A673 (cell line): ENCODE measurements around the gene TTC12. TPM values are rescaled to one million over a fixed set of nuclear protein-coding genes. Genes with fewer than 3 reads are reported as not detected.

Experiments used
- BruUV-seq: library from RNA; stranded (reverse); fragments of 400-500 nt; replicated peaks from 2 replicates; lab custom pipeline; 2021; lab: Mats Ljungman, UMichigan
- CTCF ChIA-PET: fragments of 300-600 bp; sonication (Branson Sonifier 250); formaldehyde crosslinking; loops from one replicate; lab custom pipeline; 2022; ENCODE audit warnings: antibody characterized with exemption; lab: Charles Lee
- POLR2A ChIA-PET: fragments of 300-600 bp; sonication (Branson Sonifier 250); formaldehyde crosslinking; loops from one replicate; lab custom pipeline; 2022; ENCODE audit warnings: antibody characterized with exemption; ENCODE audit not compliant: low non-redundant PET; lab: Charles Lee
- DNase-seq: peaks from one replicate; pipeline ENCODE4 v3.0.0-alpha.2; 2015; ENCODE audit warnings: low spot score
- H3K27ac ChIP-seq: fragments of 200-600 bp; sonication (generic); 2 replicates; pipeline ENCODE4 v1.5.1; 2016; ENCODE audit warnings: mixed run types, low read depth, mild to moderate bottlenecking, mixed read lengths, antibody characterized with exemption, low read length; ENCODE audit not compliant: poor library complexity, severe bottlenecking
- H3K27me3 ChIP-seq: fragments of 200-600 bp; sonication (generic); replicated peaks from 2 replicates; pipeline ENCODE4 v1.6.1; 2017; ENCODE audit warnings: mixed run types, low read depth, mild to moderate bottlenecking, mixed read lengths, antibody characterized with exemption, low read length; ENCODE audit not compliant: insufficient read depth, poor library complexity
- H3K36me3 ChIP-seq: fragments of 200-600 bp; sonication (generic); 2 replicates; pipeline ENCODE4 v1.6.1; 2016; ENCODE audit warnings: mixed run types, mild to moderate bottlenecking, mixed read lengths, antibody characterized with exemption, low read length; ENCODE audit not compliant: insufficient read depth, poor library complexity, severe bottlenecking
- H3K4me1 ChIP-seq: fragments of 200-600 bp; sonication (generic); 2 replicates; pipeline ENCODE4 v1.6.1; 2017; ENCODE audit warnings: mixed run types, mild to moderate bottlenecking, mixed read lengths, antibody characterized with exemption, low read length; ENCODE audit not compliant: insufficient read depth, poor library complexity, severe bottlenecking
- H3K4me3 ChIP-seq: fragments of 200-600 bp; sonication (generic); 2 replicates; pipeline ENCODE4 v1.5.1; 2016; ENCODE audit warnings: low read depth, mixed run types, mild to moderate bottlenecking, mixed read lengths, low read length; ENCODE audit not compliant: poor library complexity, severe bottlenecking
- H3K9me3 ChIP-seq: fragments of 200-600 bp; sonication (generic); 2 replicates; pipeline ENCODE4 v1.6.1; 2016; ENCODE audit warnings: mixed run types, low read depth, mild to moderate bottlenecking, mixed read lengths, antibody characterized with exemption, low read length; ENCODE audit not compliant: poor library complexity, severe bottlenecking
- EZH2 ChIP-seq: fragments of 200-600 bp; sonication (generic); IDR thresholded peaks from 2 replicates; pipeline ENCODE4 v1.6.1; 2017; ENCODE audit warnings: borderline replicate concordance, low read depth, mild to moderate bottlenecking, mixed read lengths, antibody characterized with exemption, low read length; ENCODE audit not compliant: poor library complexity, severe bottlenecking
- intact Hi-C: fragments of 100-400 bp; cut with micrococcal nuclease; formaldehyde crosslinking; loops from one replicate; pipeline ENCODE4 v1.10.0; 2022; ENCODE audit not compliant: unreplicated experiment
- total RNA-seq: library from RNA; stranded (reverse); gene quantifications from 2 replicates; pipeline ENCODE4 v1.2.3, GENCODE V29; 2021
- TF ChIP-seq, protein P1 (sequence below): fragments of 300-800, 200-600 bp; sonication (generic); conservative IDR thresholded peaks from 2 replicates; pipeline ENCODE4 v1.5.1; 2017; ENCODE audit warnings: low read depth, mild to moderate bottlenecking, antibody characterized with exemption, low read length, moderate library complexity, mixed read lengths

TTC12 gene
- total RNA-seq, 1 experiment from 2014 or later: not detected

DNA sequence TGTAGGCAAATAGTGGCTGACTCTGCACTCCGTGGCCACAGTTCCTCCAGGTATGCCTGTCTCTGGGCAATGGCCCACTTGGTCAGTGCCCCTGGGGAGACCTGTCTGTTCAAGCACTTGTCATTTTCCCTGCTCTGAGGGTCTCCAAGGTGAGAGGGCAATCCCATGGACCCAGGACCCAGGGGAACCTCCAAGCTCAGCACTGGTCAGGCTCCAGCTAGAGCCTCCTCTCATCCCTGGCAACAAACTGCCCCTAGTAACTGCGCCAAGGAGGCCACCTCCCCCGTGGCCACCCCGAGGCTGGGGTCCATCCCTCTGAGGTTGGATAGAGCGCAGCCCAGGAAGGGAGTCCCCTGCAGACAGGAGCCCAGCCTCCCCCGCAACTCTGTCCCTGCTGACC, 72.5 kb downstream of the TTC12 start:
- Histone ChIP-seq H3K27ac (no peak overlapping the region), H3K9me3 (no peaks in the 10 kb centered on the region), H3K4me1 (peaks cover 23% of the 10 kb centered on the region), H3K4me3 (no peak overlapping the region), H3K36me3 (no peaks in the 10 kb centered on the region), H3K27me3 (no peaks in the 10 kb centered on the region)
- intact Hi-C loops: no loop called here
- TF ChIP-seq, protein P1, sequence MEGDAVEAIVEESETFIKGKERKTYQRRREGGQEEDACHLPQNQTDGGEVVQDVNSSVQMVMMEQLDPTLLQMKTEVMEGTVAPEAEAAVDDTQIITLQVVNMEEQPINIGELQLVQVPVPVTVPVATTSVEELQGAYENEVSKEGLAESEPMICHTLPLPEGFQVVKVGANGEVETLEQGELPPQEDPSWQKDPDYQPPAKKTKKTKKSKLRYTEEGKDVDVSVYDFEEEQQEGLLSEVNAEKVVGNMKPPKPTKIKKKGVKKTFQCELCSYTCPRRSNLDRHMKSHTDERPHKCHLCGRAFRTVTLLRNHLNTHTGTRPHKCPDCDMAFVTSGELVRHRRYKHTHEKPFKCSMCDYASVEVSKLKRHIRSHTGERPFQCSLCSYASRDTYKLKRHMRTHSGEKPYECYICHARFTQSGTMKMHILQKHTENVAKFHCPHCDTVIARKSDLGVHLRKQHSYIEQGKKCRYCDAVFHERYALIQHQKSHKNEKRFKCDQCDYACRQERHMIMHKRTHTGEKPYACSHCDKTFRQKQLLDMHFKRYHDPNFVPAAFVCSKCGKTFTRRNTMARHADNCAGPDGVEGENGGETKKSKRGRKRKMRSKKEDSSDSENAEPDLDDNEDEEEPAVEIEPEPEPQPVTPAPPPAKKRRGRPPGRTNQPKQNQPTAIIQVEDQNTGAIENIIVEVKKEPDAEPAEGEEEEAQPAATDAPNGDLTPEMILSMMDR: no peak
- TF ChIP-seq EZH2: no peak
- no peak for DNase-seq
- ChIA-PET POLR2A (no interaction called here), CTCF (no interaction called here)
- BruUV-seq: no TSS peak

DNA sequence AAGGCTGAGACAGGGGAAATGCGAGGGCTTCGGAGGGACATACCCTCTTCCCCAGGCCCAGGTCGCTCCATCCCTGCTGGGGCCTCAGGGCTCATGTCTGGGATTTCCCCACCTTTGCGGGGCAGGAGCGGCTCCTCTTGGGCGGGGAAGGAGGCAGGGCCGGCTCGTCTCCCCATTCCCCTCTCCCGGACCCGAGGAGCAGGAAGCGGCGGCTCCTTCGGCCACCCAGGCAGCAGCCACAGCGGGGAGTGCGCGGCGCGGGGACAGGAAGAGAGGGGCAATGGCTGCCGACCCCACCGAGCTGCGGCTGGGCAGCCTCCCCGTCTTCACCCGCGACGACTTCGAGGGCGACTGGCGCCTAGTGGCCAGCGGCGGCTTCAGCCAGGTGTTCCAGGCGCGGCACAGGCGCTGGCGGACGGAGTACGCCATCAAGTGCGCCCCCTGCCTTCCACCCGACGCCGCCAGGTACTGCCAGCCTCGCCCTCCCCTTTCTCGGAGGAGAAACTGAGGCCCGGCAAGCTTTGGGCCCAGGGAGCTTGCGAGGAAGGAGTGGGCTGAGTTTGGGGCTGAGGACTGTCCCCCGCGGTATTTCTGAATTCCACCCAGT, 73.3 kb downstream of the TTC12 start, which contains the start of gene ANKK1:
TSS of gene ANKK1 (plus strand) at position 175 of the 607 bp plus-strand sequence. CDS start at position 281, 106 bp downstream.
- ChIA-PET CTCF (interaction anchor here (0.5 kb wide), 1 partner anchor 409 kb away, joined by 4 read pairs; no protein-coding TSS in a partner anchor), POLR2A (no interaction called here)
- no TSS peak for BruUV-seq
- Histone ChIP-seq H3K4me3 (no peak within 1 kb of the TSS), H3K9me3 (no peaks in the 10 kb centered on the region), H3K36me3 (no peaks in the 10 kb centered on the region), H3K27ac (peak within 1 kb of the TSS; percentile 3), H3K4me1 (peaks cover 23% of the 10 kb centered on the region), H3K27me3 (no peaks in the 10 kb centered on the region)
- intact Hi-C loops: no loop called here
- no peak for TF ChIP-seq EZH2
- TF ChIP-seq, protein P1: no peak
- no peak for DNase-seq

DNA sequence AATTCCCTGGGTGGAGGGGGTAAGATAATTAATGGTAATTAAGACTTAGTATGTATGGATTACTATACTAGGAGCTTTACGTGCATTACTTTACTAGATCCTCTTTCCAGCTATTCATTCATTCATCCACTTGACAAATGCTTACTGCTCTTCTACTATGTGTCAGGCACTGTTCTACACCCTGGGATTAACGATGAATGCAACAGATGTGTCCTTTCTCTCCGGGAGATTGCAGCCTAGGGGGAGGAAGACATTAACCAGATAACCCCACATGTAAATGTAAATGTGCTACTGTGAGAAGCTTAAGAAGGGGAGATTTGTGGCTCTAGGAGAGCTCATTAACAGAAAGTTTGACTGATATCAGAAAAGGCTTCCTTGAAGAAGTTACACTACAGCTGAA, 74.9 kb downstream of the TTC12 start:
- H3K4me1 ChIP-seq: peaks cover 19% of the 10 kb centered on the region
- intact Hi-C loops: no loop called here
- BruUV-seq: no TSS peak
- TF ChIP-seq EZH2: no peak
- TF ChIP-seq, protein P1: no peak
- H3K9me3 ChIP-seq: no peaks in the 10 kb centered on the region
- peak overlapping the region; percentile 55 for H3K27ac ChIP-seq
- no peak overlapping the region for H3K4me3 ChIP-seq
- H3K27me3 ChIP-seq: no peaks in the 10 kb centered on the region
- H3K36me3 ChIP-seq: no peaks in the 10 kb centered on the region
- DNase-seq: peak; percentile 67
- ChIA-PET POLR2A (no interaction called here), CTCF (no interaction called here)
